Erythroblast (primary cell): ENCODE measurements around the gene AMOTL2.

ENCODE experiments used
- GATA1 ChIP-seq: IDR thresholded peaks from 2 replicates; pipeline ENCODE4 v1.6.1; 2011; ENCODE audit warnings: low read depth, mild to moderate bottlenecking, control low read depth, low read length, moderate library complexity
- POLR2A ChIP-seq: IDR thresholded peaks from 2 replicates; pipeline ENCODE4 v1.6.1; 2011; ENCODE audit warnings: mild to moderate bottlenecking, low read length

DNA sequence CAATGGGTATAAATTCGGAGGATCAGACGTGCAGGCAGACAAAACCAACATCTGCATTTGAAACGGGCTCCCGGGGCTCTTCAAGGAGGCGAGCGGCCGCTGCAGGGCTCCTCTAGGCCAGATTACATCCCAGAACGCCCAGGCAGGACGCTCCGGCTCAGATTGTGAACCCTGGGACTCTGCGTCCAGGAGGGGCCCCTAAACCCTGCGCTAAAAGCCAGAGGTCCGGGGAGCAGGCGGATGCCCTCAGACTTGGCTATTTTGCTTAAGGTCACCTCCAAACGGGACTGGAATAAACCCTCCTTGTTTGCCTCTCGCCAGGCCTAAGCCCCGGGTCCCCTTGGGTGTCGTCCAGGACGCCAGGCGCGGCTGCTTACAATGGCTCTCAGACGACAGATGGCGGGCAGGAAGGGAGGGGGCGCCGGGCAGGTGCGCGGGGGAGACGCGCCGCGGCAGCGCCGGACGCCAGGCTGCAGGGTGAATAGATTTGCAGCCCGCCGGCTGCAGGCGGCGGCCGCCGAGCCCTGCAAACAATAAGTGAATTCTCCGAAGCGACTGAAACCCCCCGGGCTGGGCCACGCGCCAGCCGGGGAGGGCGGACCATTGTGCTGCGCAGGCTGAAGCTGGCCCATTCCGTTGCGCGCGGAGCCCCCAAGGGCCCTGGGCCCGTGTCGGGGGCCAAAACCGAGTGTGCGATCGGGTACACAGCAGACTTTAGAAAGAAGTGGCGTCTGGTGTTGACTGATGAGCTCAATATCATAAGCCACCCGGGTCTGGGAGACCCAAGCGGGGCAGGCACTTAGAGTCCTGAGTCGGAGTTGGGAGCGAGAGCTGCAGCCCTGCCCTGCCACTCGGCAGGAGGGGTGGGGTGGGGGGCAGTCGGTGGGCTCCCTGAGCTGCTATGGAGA is 32.3 kb upstream of the AMOTL2 start:
- TF ChIP-seq POLR2A (no peak), GATA1 (no peak)
